ENCODE measurements around the gene AGBL1. TPM values are rescaled to one million over a fixed set of nuclear protein-coding genes. Genes with fewer than 3 reads are reported as not detected.

Gene AGBL1
- total and polyA plus RNA-seq, 4 donors = not detected

DNA sequence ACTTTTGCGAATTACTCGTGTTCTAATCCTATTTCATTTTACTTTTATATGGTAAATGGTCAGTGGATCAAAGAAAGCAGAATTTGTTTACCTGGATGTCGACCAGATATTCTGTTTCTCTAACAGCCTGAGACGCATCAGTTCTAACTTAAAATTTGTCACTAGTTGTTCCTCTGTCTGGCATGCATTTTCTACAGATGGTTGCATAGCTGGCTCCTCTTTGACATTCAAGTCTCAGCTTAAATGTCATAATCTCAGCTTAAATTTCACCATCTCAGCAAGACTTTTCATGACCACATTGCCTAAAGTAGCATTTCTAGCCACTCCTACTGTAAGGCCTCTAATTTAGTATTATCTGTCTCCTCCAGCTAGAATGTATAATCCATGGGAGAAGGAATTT lies 609.3 kb downstream of the AGBL1 start:
- 62% methylated on average over 4 of the region's 4 CpGs for WGBS
- H3K27ac ChIP-seq (ENCODE audit: low read depth in 1 of 2, low read length in 2 of 2) = no peak overlapping the region
- H3K9me3 ChIP-seq (ENCODE audit: control insufficient read depth in 4 of 4, low read length in 3 of 4) = no peaks in the 10 kb centered on the region
- H3K4me3 ChIP-seq (ENCODE audit: low read depth in 1 of 3, low read length in 3 of 3) = no peak overlapping the region
- DNase-seq (ENCODE audit: low spot score) = no peak
- H3K36me3 ChIP-seq (ENCODE audit: control insufficient read depth in 4 of 4, insufficient read depth in 3 of 4, low read depth in 1 of 4, low read length in 3 of 4) = no peaks in the 10 kb centered on the region
- no peaks in the 10 kb centered on the region for H3K4me1 ChIP-seq (ENCODE audit: control insufficient read depth in 4 of 4, insufficient read depth in 4 of 4, low read length in 3 of 4)
- no peaks in the 10 kb centered on the region for H3K27me3 ChIP-seq (ENCODE audit: control insufficient read depth in 4 of 4, insufficient read depth in 4 of 4, low read length in 3 of 4)
- no peak overlapping the region for H3K9ac ChIP-seq (ENCODE audit: low read depth in 1 of 2, low read length in 2 of 2)
- no peak for TF ChIP-seq EGR1 (IDR thresholded peaks at IDR 0.05; ENCODE audit: low read depth in 2 of 2)
- TF ChIP-seq NR2F2 (IDR thresholded peaks at IDR 0.05) = no peak
- no peak for TF ChIP-seq SP1 (IDR thresholded peaks at IDR 0.05)
- no peak for TF ChIP-seq MAX (IDR thresholded peaks at IDR 0.05)
- TF ChIP-seq FOXA2 (IDR thresholded peaks at IDR 0.05) = no peak
- TF ChIP-seq ZBTB33 (IDR thresholded peaks at IDR 0.05) = no peak
- TF ChIP-seq GABPA (IDR thresholded peaks at IDR 0.05 in 1 of 2, conservative IDR thresholded peaks at IDR 0.05 in 1 of 2) = no peak
- TF ChIP-seq REST (IDR thresholded peaks at IDR 0.05) = no peak
- no peak for TF ChIP-seq TAF1 (conservative IDR thresholded peaks at IDR 0.05)
- no peak for TF ChIP-seq FOXA1 (IDR thresholded peaks at IDR 0.05)

DNA sequence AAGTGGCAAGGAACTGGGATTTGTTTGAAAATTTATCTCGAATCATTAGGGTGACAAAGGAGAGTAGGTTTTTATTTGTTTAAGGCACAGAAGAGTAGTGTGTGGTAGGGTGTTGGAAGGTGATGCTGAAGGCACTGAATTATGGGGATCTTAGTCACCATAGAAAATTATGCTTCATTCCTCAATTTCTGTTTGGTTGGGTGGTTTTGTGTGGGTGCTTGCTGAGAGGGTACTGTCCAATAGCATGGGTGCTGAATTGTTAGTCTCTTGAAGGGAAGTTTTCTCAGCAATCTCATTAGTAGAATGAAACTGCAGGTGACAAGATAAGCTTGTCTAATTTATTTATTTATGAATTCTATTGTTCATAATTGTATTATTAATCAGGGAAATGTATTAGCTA lies 610.9 kb downstream of the AGBL1 start:
- TF ChIP-seq YY1 (IDR thresholded peaks at IDR 0.05) (no peak), REST (IDR thresholded peaks at IDR 0.05) (peak; percentile 97), RAD21 (IDR thresholded peaks at IDR 0.05) (no peak), HNF4A (conservative IDR thresholded peaks at IDR 0.05) (no peak), MAX (IDR thresholded peaks at IDR 0.05) (no peak)
- Histone ChIP-seq H3K27me3 (ENCODE audit: control insufficient read depth in 4 of 4, insufficient read depth in 4 of 4, low read length in 3 of 4) (no peaks in the 10 kb centered on the region), H3K4me1 (ENCODE audit: control insufficient read depth in 4 of 4, insufficient read depth in 4 of 4, low read length in 3 of 4) (no peaks in the 10 kb centered on the region), H3K36me3 (ENCODE audit: control insufficient read depth in 4 of 4, insufficient read depth in 3 of 4, low read depth in 1 of 4, low read length in 3 of 4) (no peaks in the 10 kb centered on the region), H3K27ac (ENCODE audit: low read depth in 1 of 2, low read length in 2 of 2) (no peak overlapping the region), H3K4me3 (ENCODE audit: low read depth in 1 of 3, low read length in 3 of 3) (no peak overlapping the region), H3K9ac (ENCODE audit: low read depth in 1 of 2, low read length in 2 of 2) (no peak overlapping the region), H3K9me3 (ENCODE audit: control insufficient read depth in 4 of 4, low read length in 3 of 4) (no peaks in the 10 kb centered on the region)
- DNase-seq (ENCODE audit: low spot score) = no peak
- 68% methylated on average over 1 of the region's 1 CpG for WGBS
